Neural cell (in vitro differentiated cells): Measurements from ENCODE around the gene CLSTN2.

Source experiments
- POLR2AphosphoS5 ChIP-seq: IDR thresholded peaks from 2 replicates; pipeline ENCODE4 v1.6.1; 2012
- TAF1 ChIP-seq: IDR thresholded peaks from 2 replicates; pipeline ENCODE4 v1.6.1; 2012; ENCODE audit warnings: low read depth
- TF ChIP-seq, protein P1 (sequence below): fragments of 450-650 bp; IDR thresholded peaks from 2 replicates; pipeline ENCODE4 v1.5.1; 2014; ENCODE audit warnings: antibody characterized with exemption, mild to moderate bottlenecking, moderate library complexity; ENCODE audit not compliant: poor library complexity, severe bottlenecking
- TF ChIP-seq, protein P2 (sequence below): IDR thresholded peaks from 2 replicates; pipeline ENCODE4 v1.6.1; 2012; ENCODE audit warnings: borderline replicate concordance

DNA sequence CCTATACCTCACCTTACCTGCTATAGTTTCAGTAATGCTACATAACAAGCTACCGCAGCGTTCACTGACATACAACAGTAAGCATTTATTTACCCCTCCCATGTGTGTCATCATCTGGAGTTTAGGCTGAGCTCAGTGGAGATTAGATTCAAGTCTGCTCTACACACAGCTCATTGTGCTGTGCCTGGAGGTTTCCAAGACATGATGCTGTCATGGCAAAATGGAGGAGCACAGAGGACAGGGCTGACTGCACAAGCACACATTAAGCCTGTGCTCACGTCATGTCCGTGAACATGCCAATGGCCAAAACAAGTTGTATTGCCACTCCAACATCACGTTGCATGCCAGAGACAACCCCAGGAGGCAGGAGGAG, 409.1 kb downstream of the CLSTN2 start:
- no peak for TF ChIP-seq POLR2AphosphoS5
- TF ChIP-seq, protein P1, sequence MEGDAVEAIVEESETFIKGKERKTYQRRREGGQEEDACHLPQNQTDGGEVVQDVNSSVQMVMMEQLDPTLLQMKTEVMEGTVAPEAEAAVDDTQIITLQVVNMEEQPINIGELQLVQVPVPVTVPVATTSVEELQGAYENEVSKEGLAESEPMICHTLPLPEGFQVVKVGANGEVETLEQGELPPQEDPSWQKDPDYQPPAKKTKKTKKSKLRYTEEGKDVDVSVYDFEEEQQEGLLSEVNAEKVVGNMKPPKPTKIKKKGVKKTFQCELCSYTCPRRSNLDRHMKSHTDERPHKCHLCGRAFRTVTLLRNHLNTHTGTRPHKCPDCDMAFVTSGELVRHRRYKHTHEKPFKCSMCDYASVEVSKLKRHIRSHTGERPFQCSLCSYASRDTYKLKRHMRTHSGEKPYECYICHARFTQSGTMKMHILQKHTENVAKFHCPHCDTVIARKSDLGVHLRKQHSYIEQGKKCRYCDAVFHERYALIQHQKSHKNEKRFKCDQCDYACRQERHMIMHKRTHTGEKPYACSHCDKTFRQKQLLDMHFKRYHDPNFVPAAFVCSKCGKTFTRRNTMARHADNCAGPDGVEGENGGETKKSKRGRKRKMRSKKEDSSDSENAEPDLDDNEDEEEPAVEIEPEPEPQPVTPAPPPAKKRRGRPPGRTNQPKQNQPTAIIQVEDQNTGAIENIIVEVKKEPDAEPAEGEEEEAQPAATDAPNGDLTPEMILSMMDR: no peak
- TF ChIP-seq, protein P2, sequence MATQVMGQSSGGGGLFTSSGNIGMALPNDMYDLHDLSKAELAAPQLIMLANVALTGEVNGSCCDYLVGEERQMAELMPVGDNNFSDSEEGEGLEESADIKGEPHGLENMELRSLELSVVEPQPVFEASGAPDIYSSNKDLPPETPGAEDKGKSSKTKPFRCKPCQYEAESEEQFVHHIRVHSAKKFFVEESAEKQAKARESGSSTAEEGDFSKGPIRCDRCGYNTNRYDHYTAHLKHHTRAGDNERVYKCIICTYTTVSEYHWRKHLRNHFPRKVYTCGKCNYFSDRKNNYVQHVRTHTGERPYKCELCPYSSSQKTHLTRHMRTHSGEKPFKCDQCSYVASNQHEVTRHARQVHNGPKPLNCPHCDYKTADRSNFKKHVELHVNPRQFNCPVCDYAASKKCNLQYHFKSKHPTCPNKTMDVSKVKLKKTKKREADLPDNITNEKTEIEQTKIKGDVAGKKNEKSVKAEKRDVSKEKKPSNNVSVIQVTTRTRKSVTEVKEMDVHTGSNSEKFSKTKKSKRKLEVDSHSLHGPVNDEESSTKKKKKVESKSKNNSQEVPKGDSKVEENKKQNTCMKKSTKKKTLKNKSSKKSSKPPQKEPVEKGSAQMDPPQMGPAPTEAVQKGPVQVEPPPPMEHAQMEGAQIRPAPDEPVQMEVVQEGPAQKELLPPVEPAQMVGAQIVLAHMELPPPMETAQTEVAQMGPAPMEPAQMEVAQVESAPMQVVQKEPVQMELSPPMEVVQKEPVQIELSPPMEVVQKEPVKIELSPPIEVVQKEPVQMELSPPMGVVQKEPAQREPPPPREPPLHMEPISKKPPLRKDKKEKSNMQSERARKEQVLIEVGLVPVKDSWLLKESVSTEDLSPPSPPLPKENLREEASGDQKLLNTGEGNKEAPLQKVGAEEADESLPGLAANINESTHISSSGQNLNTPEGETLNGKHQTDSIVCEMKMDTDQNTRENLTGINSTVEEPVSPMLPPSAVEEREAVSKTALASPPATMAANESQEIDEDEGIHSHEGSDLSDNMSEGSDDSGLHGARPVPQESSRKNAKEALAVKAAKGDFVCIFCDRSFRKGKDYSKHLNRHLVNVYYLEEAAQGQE: no peak
- TF ChIP-seq TAF1: no peak
